Chondrocyte (in vitro differentiated cells): Measurements from ENCODE around the gene CHRM2. TPM values are rescaled to one million over a fixed set of nuclear protein-coding genes. Genes with fewer than 3 reads are reported as not detected.

ENCODE experiments used
- DNase-seq: peaks from one replicate; pipeline ENCODE4 v3.0.0; 2021; ENCODE audit warnings: mixed read lengths, low spot score
- H3K27ac Mint-ChIP-seq: one replicate; pipeline ENCODE4 v1.8.0; 2021; ENCODE audit warnings: mild to moderate bottlenecking, moderate library complexity, mixed read lengths; ENCODE audit not compliant: unreplicated experiment
- H3K27me3 Mint-ChIP-seq: 2 replicates; pipeline ENCODE4 v1.8.0; 2021; ENCODE audit warnings: low read depth, mixed read lengths
- H3K36me3 Mint-ChIP-seq: 2 replicates; pipeline ENCODE4 v1.8.0; 2021; ENCODE audit warnings: low read depth, mixed read lengths
- H3K4me1 Mint-ChIP-seq: 2 replicates; pipeline ENCODE4 v1.8.0; 2021; ENCODE audit warnings: low read depth, mild to moderate bottlenecking, mixed read lengths
- H3K4me3 Mint-ChIP-seq: one replicate; pipeline ENCODE4 v1.8.0; 2021; ENCODE audit warnings: mild to moderate bottlenecking, moderate library complexity, mixed read lengths; ENCODE audit not compliant: unreplicated experiment
- H3K9me3 Mint-ChIP-seq: 2 replicates; pipeline ENCODE4 v1.8.0; 2021; ENCODE audit warnings: low read depth, mixed read lengths
- total RNA-seq: library from RNA; stranded (reverse); gene quantifications from 3 replicates; pipeline ENCODE4 v1.2.1, GENCODE V29; 2021
- TF ChIP-seq, protein P1 (sequence below): fragments of 200-600 bp; sonication (generic); IDR thresholded peaks from 2 replicates; pipeline ENCODE4 v1.5.0; 2021; ENCODE audit warnings: antibody characterized with exemption, mild to moderate bottlenecking, moderate library complexity

CHRM2 gene
- total RNA-seq, 1 donor from 2014 or later, result not detected

DNA sequence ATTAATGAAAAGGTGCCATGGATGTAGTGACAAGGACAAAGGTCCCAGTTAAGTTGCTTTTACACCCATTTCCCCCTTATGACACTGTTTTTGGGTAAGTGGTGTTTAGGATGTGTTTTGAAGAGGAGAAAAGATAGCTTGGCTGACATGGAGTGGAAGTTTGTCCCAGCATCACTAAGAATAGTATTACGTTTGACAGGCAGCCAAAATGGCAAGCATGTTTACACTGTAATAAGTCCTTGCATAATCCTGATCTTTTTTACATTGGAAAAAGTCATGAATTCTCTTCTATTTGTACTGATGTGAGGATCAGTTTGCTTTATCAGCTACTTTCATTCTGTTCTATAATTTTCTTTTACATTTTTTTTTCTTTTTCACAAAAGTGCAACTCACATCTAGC lies 137.8 kb downstream of the CHRM2 start:
- no peak for DNase-seq
- TF ChIP-seq, protein P1, sequence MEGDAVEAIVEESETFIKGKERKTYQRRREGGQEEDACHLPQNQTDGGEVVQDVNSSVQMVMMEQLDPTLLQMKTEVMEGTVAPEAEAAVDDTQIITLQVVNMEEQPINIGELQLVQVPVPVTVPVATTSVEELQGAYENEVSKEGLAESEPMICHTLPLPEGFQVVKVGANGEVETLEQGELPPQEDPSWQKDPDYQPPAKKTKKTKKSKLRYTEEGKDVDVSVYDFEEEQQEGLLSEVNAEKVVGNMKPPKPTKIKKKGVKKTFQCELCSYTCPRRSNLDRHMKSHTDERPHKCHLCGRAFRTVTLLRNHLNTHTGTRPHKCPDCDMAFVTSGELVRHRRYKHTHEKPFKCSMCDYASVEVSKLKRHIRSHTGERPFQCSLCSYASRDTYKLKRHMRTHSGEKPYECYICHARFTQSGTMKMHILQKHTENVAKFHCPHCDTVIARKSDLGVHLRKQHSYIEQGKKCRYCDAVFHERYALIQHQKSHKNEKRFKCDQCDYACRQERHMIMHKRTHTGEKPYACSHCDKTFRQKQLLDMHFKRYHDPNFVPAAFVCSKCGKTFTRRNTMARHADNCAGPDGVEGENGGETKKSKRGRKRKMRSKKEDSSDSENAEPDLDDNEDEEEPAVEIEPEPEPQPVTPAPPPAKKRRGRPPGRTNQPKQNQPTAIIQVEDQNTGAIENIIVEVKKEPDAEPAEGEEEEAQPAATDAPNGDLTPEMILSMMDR, result no peak
- peaks cover 43% of the 10 kb centered on the region for H3K4me1 Mint-ChIP-seq
- H3K4me3 Mint-ChIP-seq, result no peak overlapping the region
- H3K9me3 Mint-ChIP-seq, result no peaks in the 10 kb centered on the region
- H3K36me3 Mint-ChIP-seq, result no peaks in the 10 kb centered on the region
- no peaks in the 10 kb centered on the region for H3K27me3 Mint-ChIP-seq
- H3K27ac Mint-ChIP-seq, result no peak overlapping the region

DNA sequence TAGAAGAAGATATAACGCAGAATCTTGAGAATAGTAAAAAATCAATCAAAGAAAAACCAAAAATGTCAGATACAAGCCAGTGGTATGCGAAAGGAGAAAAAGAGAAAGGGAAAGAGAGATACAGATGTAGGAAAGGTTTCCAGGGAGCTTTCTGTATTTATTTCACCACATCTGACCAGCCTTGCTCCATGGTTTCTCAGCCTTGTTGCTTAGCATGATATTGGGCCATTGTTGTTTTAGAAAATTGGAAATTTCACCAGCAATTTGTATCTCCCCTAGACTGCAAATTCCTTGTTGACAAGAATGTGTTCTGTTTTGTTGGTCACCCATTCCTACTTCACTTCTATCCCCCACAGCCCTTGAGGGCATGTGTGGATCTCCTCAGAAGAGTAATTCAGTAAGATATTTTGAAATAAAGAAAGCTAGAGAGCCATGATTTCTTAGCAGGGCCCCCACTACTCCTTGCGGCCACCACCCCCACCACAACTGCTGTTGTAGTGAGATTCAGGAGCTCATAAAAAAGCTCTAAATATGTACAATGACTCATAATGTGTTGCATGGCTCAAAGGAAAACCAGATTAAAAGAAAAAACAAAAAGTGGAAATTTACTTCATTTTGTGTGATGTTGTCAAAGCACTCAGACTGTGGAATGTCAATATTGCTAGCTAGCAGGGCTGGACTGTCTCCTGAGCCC lies 138.7 kb downstream of the CHRM2 start:
- no peak overlapping the region for H3K4me3 Mint-ChIP-seq
- no peak for DNase-seq
- H3K4me1 Mint-ChIP-seq, result peaks cover 37% of the 10 kb centered on the region
- H3K27me3 Mint-ChIP-seq, result no peaks in the 10 kb centered on the region
- H3K36me3 Mint-ChIP-seq, result no peaks in the 10 kb centered on the region
- no peaks in the 10 kb centered on the region for H3K9me3 Mint-ChIP-seq
- H3K27ac Mint-ChIP-seq, result peak overlapping the region; percentile 28
- TF ChIP-seq, protein P1, result no peak

DNA sequence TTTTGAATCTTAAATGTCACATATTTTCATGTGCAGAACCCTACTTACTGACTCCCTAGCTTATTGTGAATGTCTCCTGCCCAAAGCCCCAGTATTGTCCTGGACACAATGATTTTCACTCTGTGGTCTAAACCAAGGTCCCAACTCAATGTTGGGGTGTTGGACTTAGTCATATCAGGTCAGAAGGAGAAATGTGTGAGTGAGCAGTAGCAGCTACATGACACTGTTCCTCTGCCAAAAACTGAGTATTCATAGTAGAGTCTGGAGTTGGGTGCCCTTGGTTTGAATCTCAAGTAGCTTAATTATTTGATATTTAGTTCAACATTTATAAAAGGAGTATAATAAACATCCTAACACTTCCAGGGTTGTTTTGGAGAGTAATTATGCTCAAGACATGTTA lies 141.0 kb downstream of the CHRM2 start:
- no peak for DNase-seq
- Mint-ChIP-seq H3K4me3 (no peak overlapping the region), H3K9me3 (no peaks in the 10 kb centered on the region), H3K27ac (no peak overlapping the region), H3K36me3 (no peaks in the 10 kb centered on the region), H3K27me3 (no peaks in the 10 kb centered on the region), H3K4me1 (peaks cover 21% of the 10 kb centered on the region)
- TF ChIP-seq, protein P1, result no peak

DNA sequence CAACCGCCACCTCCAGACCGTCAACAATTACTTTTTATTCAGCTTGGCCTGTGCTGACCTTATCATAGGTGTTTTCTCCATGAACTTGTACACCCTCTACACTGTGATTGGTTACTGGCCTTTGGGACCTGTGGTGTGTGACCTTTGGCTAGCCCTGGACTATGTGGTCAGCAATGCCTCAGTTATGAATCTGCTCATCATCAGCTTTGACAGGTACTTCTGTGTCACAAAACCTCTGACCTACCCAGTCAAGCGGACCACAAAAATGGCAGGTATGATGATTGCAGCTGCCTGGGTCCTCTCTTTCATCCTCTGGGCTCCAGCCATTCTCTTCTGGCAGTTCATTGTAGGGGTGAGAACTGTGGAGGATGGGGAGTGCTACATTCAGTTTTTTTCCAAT lies 146.6 kb downstream of the CHRM2 start:
- no peak overlapping the region for H3K4me3 Mint-ChIP-seq
- no peaks in the 10 kb centered on the region for H3K27me3 Mint-ChIP-seq
- no peaks in the 10 kb centered on the region for H3K9me3 Mint-ChIP-seq
- no peak for DNase-seq
- H3K36me3 Mint-ChIP-seq, result no peaks in the 10 kb centered on the region
- peaks cover 5% of the 10 kb centered on the region for H3K4me1 Mint-ChIP-seq
- no peak overlapping the region for H3K27ac Mint-ChIP-seq
- TF ChIP-seq, protein P1, result no peak

DNA sequence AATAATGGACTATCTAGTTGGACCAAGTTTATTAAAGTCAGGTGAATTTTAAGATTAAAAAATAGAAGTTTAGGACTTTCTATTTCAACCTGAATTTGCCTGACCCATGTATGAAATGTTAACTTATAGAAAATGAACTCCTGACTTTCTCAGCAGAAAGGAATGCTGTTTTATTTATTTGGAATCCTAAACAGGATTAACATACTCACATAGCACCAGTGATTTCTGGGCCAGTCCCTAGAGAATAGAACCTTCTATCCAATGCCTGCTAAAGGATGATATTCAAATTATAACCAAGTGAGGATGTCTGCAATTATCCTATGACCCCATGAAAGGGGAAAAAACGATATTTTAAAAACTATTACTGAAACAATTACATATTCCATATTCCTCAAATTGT lies 148.8 kb downstream of the CHRM2 start:
- Mint-ChIP-seq H3K27ac (no peak overlapping the region), H3K9me3 (no peaks in the 10 kb centered on the region), H3K4me1 (peaks cover 10% of the 10 kb centered on the region), H3K4me3 (no peak overlapping the region), H3K36me3 (no peaks in the 10 kb centered on the region), H3K27me3 (no peaks in the 10 kb centered on the region)
- no peak for DNase-seq
- TF ChIP-seq, protein P1, result no peak
